IMR-90 (cell line): ENCODE data around the gene RIMBP2.

Source experiments
- CEBPB ChIP-seq: IDR thresholded peaks from 2 replicates; pipeline ENCODE4 v1.6.1; 2012; ENCODE audit warnings: low read depth, low read length, improper control_type of control experiment
- MAFK ChIP-seq: IDR thresholded peaks from 2 replicates; pipeline ENCODE4 v1.6.1; 2012; ENCODE audit warnings: low read depth, low read length, improper control_type of control experiment
- MXI1 ChIP-seq: IDR thresholded peaks from 2 replicates; pipeline ENCODE4 v1.6.1; 2012; ENCODE audit warnings: low read depth, mild to moderate bottlenecking, low read length, moderate library complexity, borderline replicate concordance
- NFE2L2 ChIP-seq: fragments of 150-350 bp; IDR thresholded peaks from 2 replicates; pipeline ENCODE4 v1.6.1; 2016; ENCODE audit warnings: low read depth, mild to moderate bottlenecking, low read length
- POLR2A ChIP-seq: IDR thresholded peaks from 2 replicates; pipeline ENCODE4 v1.6.1; 2012; ENCODE audit warnings: mild to moderate bottlenecking, low read depth, low read length
- RAD21 ChIP-seq: IDR thresholded peaks from 2 replicates; pipeline ENCODE4 v1.6.1; 2012; ENCODE audit warnings: low read length, improper control_type of control experiment
- RFX5 ChIP-seq: IDR thresholded peaks from 2 replicates; pipeline ENCODE4 v1.8.0; 2012; ENCODE audit warnings: low read depth, mild to moderate bottlenecking, low read length, moderate library complexity
- TF ChIP-seq, protein P1 (sequence below): fragments of 150-350 bp; IDR thresholded peaks from 2 replicates; pipeline ENCODE4 v1.6.1; 2017; ENCODE audit warnings: mild to moderate bottlenecking, antibody characterized with exemption, low read length, low read depth
- TF ChIP-seq, protein P2 (sequence below): conservative IDR thresholded peaks from 2 replicates; pipeline ENCODE4 v1.5.1; 2012; ENCODE audit warnings: mild to moderate bottlenecking, low read depth, low read length, improper control_type of control experiment
- TF ChIP-seq, protein P3 (sequence below): fragments of 150-350 bp; IDR thresholded peaks from 2 replicates; pipeline ENCODE4 v1.6.1; 2016; ENCODE audit warnings: low read depth, mild to moderate bottlenecking, low read length, moderate library complexity, borderline replicate concordance

- TF ChIP-seq, protein P1, sequence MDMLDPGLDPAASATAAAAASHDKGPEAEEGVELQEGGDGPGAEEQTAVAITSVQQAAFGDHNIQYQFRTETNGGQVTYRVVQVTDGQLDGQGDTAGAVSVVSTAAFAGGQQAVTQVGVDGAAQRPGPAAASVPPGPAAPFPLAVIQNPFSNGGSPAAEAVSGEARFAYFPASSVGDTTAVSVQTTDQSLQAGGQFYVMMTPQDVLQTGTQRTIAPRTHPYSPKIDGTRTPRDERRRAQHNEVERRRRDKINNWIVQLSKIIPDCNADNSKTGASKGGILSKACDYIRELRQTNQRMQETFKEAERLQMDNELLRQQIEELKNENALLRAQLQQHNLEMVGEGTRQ, result no peak
- TF ChIP-seq, protein P2, sequence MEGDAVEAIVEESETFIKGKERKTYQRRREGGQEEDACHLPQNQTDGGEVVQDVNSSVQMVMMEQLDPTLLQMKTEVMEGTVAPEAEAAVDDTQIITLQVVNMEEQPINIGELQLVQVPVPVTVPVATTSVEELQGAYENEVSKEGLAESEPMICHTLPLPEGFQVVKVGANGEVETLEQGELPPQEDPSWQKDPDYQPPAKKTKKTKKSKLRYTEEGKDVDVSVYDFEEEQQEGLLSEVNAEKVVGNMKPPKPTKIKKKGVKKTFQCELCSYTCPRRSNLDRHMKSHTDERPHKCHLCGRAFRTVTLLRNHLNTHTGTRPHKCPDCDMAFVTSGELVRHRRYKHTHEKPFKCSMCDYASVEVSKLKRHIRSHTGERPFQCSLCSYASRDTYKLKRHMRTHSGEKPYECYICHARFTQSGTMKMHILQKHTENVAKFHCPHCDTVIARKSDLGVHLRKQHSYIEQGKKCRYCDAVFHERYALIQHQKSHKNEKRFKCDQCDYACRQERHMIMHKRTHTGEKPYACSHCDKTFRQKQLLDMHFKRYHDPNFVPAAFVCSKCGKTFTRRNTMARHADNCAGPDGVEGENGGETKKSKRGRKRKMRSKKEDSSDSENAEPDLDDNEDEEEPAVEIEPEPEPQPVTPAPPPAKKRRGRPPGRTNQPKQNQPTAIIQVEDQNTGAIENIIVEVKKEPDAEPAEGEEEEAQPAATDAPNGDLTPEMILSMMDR, result no peak
- TF ChIP-seq POLR2A, result no peak
- no peak for TF ChIP-seq CEBPB
- no peak for TF ChIP-seq RAD21
- TF ChIP-seq, protein P3, sequence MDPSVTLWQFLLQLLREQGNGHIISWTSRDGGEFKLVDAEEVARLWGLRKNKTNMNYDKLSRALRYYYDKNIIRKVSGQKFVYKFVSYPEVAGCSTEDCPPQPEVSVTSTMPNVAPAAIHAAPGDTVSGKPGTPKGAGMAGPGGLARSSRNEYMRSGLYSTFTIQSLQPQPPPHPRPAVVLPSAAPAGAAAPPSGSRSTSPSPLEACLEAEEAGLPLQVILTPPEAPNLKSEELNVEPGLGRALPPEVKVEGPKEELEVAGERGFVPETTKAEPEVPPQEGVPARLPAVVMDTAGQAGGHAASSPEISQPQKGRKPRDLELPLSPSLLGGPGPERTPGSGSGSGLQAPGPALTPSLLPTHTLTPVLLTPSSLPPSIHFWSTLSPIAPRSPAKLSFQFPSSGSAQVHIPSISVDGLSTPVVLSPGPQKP, result no peak
- TF ChIP-seq NFE2L2, result no peak
- TF ChIP-seq RFX5, result no peak
- no peak for TF ChIP-seq MXI1
- no peak for TF ChIP-seq MAFK
Measured at GRCh38 chr12:130611026-130611905, 104.8 kb downstream of the RIMBP2 start.
